NCI-H1417 treated with DMSO at 0.1 percent for 48 hours (cell line): ENCODE results near the gene MPP2.
"Not testable (repeated sequence)": the region's sequence is repeated elsewhere in the genome, so short reads cannot be mapped to it uniquely, and the experiment has no call there.

Experiments
- DNase-seq: peaks from one replicate; lab custom pipeline; 2025; lab: John Stamatoyannopoulos, UW

Gene MPP2

GRCh38 chr17:43907425-43907981 lies at the start of gene MPP2:
TSS of gene MPP2 (minus strand) at chr17:43907536. CDS start at chr17:43904460, 3,076 bp downstream.
- DNase-seq: no peak

DNA sequence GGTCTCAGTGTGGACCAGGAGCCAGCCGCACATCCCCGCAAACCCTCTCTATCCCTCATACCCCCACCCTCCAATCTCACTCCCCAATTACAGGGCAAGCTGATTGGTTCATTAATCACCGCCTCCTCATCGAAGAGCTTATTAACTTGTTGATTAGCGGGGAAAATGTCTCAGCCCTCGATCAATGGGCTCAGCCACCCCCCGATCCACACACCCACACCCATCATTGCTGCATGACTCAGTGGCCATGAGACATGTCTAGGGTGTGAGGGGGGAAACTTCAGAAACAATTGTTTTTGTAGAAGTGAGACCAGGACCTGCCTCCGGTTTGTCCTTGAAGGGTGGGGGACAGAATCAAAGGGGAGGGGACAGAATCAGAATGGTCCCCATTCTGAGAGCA lies 48.9 kb upstream of the MPP2 start:
- no peak for DNase-seq

DNA sequence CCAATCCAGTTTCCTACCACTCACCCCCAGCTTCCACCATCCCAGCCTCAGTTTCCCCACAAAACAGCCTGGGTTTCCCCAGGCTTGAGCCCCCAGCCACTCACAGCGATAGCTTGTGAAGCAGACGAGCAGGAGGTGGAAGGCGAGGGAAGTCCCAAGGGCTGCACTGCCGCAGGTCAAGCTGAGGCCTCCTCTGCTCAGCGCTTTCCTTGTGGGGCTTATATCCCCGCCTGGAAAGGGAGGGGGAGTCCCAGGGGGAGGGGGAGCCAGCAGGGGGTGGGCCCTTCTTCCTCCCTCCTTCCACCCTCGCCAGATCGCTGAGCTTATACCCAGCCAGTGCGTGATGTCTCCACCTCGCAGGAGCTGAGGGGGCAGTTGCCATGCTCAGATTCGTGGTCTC lies 46.4 kb upstream of the MPP2 start, which contains the start of gene PYY:
Gene PYY, minus strand, starts transcription at position 195 of the 400 bp plus-strand sequence. CDS start 457 bp downstream, outside the sequence.
- no peak for DNase-seq

DNA sequence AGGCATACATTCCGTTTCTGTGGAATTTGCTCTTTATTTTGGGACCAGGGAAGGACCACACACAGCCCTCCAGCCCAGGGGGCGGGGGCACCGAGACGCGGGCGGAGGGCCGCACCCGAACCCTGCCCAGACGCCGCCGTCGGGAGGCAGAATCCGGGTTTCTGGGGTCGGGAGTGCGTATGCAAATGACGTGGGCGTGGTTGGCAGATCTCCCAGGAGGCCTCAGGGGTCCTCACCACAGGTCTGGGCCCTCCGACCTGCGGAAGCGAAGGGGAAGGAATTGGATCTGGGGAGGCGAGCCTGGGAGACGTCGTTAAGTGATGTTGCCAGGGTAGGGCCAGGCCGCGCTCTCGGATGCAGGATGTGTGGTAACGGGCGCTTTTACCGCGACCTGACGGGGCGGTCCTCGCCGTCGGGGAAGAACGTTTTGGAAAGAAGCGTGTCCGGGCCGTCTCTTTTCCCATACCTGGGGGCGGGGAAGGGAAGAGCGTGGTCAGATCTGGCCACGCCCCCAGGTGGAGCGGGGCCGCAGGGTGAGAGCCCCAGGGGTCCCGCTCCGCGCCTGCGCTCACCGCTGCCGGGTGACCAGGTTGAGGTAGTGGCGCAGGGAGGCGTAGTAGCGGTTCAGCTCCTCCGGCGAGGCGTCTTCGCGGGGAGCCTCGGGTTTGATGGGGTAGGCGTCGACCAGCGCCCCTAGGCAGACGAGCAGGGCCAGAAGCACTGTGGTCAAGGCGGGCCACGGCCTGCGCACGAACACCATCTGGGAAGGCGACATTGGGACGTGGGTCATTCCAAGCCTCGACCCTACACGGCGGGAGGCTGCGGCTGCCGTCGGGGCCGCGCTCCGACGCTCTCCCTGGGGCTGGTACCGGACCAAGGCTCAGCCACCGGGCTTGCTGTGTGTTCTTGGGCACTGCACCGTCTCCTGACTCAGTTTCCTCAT lies 45.7 kb upstream of the MPP2 start:
- DNase-seq: no peak

GRCh38 chr17:43952351-43952723 lies 45.0 kb upstream of the MPP2 start:
- DNase-seq: no peak

GRCh38 chr17:43951750-43952149 lies 44.4 kb upstream of the MPP2 start:
- DNase-seq: no peak

GRCh38 chr17:43950554-43950953 lies 43.2 kb upstream of the MPP2 start:
- DNase-seq: no peak

- no peak for DNase-seq
Measured at GRCh38 chr17:43949781-43950180, 42.4 kb upstream of the MPP2 start.

DNA sequence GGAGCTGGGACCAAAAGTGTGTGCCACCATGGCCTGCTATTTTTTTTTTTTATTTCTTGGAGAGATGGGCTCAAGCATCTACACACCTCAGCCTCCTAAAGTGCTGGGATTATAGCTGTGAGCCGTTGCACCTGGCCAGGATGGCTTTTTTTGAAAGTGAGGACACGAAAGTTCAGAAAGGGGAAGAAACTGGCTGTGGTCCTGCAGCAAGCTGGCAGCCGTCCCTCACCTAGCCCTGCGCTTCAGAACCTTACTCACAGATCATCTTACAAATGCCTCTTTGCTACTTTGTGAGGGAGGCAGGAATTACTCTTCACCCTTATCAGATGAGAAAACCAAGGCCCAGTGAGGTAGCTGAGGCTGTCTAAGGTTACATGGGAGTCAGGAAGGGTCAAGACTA lies 39.4 kb upstream of the MPP2 start:
- DNase-seq: no peak

GRCh38 chr17:43945074-43945829 lies 37.9 kb upstream of the MPP2 start:
- DNase-seq: no peak

DNA sequence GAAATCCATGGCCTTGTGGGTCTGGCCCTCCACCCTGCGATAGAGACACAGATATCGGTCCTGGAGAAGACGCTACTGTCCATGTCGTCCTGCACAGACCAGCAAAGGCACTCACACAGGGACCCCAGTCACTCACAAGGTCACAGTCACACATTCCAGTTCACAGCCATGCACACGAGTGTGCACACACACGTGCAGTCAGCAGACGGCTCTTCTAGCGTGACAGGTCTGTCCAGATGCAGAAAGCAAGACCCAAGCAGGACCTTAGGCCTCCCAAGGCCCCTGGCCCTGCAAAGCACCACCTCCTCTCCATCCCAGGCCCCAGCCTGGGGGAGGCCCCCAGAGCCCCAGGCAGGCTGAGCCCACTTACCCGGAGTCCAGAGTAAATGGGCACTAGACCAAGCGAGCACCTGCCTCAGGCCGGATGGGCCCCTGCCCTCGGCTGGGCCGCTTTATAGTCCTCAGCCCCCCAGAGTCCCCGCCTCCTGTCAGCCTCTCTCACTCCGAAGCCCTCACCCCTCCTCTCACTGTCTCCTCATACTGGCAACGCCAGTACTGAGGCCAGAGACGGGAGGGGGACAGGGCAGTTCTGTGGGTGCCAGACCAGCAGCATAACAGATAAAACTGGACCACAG lies 34.8 kb upstream of the MPP2 start, which contains the start of gene PPY:
Gene PPY, minus strand, starts transcription at position 426 of the 635 bp plus-strand sequence. CDS start 822 bp downstream, outside the sequence.
- no peak for DNase-seq

DNA sequence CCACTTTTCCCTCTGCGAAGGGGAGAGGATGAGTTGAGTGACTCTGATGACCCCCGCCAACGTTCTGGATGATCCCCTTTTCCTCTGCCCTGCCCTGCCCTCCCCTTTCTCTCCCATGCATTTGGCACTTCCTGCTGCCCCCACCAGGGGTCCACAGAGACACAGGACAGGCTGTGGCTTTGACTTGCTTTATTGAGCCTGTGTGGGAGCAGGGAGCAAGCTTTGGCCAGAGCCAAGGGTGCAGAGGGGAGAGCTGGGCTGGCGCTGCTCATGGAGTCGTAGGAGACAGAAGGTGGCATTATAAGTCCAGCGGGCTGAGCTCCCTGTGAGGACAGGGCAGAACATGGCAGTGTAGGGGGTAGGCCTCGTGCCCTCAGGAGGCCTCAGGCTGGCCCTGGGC lies 33.3 kb upstream of the MPP2 start:
- no peak for DNase-seq

DNA sequence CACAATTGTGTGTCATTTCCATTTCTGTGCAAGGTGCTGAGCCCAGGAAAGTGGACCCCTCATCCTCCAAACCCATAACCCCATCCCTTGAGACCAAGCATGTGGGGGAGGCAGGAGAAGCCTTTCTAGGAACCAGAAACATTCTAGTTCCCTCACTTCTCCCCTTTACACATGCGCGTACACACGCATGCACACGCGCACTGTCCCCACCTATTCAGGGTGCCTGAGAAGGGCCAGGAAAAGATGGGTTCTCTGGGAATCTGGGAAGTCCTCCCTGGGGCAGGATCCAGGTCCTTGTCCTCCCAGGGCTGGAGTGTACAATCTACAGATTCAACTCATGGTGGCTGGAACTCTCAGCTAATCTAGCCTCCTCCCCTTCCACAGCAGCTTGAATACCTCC lies 32.5 kb upstream of the MPP2 start:
- no peak for DNase-seq

- not testable (repeated sequence) for DNase-seq
Measured at GRCh38 chr17:43939452-43939851, 32.1 kb upstream of the MPP2 start.

DNA sequence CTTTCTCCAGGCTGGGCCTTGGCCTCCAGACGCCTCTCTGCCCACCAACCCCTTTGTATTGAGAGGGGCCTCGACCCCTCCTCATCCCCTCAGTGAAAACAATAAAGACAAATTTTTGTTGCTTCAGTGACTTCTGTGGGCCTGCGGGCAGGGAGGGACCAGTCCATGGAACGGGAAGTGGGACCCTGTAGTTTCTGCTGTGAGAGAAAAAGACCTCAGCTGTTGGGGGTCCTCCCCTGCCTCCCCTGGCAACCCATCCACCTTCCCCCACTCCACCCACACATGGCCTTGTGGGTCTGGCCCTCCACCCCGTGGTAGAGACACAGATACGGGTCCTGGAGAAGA lies 31.5 kb upstream of the MPP2 start:
- no peak for DNase-seq

GRCh38 chr17:43936434-43936833 lies 29.1 kb upstream of the MPP2 start:
- DNase-seq: no peak

DNA sequence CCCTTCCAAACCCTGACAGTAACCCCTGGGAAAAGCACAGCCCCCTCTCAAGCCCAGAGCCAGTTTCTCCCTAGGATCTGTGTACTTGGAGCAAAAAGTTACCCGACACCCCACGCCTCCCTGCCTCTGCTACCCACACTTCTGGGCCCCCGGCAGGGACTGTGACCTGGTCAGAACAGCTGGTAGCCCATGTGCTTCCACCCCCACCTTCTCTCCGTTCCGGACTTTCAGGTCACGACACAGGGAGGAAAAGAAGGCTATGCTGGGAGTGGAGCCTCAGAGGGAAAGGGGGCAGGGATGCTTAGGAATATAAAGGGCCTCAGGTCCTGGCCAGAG lies 28.6 kb upstream of the MPP2 start:
- DNase-seq: no peak

DNA sequence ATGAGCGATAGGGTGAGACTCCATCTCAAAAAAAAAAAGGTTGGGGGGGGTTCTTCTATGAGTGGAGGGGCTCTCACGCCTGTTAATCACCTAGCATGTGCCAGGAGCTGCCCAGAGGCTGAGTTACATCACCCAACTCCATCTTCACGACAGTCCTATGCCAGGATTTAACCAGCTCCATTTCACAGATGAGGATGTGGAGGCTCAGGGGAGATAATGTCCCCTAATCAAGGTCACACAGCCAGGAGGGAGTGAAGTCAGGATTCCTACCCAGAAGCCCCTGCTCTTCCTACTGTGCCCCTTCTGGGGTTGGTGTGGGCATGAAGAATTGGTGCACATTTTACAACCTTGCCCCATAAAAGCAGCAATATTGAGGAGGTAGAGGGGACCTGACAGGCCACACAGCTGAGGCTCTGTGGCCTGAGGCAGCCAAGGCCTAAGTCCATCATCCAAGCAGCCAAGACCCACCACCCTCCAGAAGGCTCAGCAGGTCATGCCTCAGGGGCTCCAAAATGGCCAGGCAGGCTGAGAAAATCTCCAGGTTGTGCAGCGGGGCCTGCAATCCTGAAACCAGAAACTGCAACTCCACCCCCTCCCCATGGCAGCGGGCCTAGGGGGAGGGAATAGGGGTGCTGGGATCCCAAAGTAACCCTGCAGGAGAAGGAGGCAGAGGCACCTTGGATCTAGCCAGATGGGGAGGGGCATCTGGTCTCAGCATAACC lies 28.0 kb upstream of the MPP2 start:
- DNase-seq: no peak

- DNase-seq: no peak
Measured at GRCh38 chr17:43932923-43933322, 25.6 kb upstream of the MPP2 start.

GRCh38 chr17:43932357-43932756 lies 25.0 kb upstream of the MPP2 start:
- no peak for DNase-seq

- DNase-seq: no peak
Measured at GRCh38 chr17:43931062-43931571, 23.8 kb upstream of the MPP2 start.
